Measurements from ENCODE around the gene NCOA1. TPM values are rescaled to one million over a fixed set of nuclear protein-coding genes. Genes with fewer than 3 reads are reported as not detected.

NCOA1 gene
- total RNA-seq, 1 donor from 2014 or later: 75.1 TPM

DNA sequence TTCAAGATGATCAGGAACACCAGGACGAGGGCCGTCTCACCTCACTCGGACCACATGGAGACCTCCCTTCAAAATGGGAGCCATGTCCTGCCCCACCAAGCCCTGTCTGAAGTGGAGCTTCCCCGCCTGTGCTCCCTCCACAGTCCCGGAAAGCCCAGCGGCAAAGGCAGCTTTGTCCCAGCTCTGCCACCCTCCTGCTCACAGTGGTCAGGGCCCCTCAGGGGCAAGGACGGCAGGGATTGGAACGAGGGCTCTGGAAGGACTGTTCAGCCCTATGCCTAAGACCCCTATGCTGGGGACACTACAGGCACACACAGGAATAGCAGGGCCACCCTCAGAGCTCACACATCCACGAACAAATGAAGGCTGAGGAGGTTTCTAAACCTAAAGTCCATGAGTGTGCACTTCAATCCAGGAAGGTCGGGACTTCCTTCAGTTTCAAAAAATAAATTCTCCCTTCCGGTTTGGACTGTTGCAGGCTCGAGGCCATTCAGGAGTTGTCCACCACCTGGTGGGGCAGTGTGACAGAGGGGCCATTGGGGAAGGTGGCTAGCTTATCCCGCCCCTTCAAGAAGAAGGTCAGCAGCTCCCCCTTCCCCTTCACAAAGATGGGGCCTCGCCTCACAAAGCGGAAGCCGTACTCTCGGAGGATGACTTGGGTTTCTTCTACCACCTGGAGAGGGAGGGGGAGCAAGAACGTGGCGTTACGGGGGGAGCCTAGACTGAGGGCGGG, 328.6 kb downstream of the NCOA1 start:
- Mint-ChIP-seq H3K4me3 (ENCODE audit: unreplicated experiment) (no peak overlapping the region), H3K36me3 (ENCODE audit: unreplicated experiment) (peaks cover 7% of the 10 kb centered on the region), H3K27me3 (ENCODE audit: unreplicated experiment) (peaks cover 4% of the 10 kb centered on the region), H3K27ac (ENCODE audit: unreplicated experiment) (no peak overlapping the region), H3K9me3 (ENCODE audit: unreplicated experiment) (peaks cover 4% of the 10 kb centered on the region), H3K4me1 (ENCODE audit: low read depth, unreplicated experiment) (peaks cover 10% of the 10 kb centered on the region)
- TF ChIP-seq, protein P1, sequence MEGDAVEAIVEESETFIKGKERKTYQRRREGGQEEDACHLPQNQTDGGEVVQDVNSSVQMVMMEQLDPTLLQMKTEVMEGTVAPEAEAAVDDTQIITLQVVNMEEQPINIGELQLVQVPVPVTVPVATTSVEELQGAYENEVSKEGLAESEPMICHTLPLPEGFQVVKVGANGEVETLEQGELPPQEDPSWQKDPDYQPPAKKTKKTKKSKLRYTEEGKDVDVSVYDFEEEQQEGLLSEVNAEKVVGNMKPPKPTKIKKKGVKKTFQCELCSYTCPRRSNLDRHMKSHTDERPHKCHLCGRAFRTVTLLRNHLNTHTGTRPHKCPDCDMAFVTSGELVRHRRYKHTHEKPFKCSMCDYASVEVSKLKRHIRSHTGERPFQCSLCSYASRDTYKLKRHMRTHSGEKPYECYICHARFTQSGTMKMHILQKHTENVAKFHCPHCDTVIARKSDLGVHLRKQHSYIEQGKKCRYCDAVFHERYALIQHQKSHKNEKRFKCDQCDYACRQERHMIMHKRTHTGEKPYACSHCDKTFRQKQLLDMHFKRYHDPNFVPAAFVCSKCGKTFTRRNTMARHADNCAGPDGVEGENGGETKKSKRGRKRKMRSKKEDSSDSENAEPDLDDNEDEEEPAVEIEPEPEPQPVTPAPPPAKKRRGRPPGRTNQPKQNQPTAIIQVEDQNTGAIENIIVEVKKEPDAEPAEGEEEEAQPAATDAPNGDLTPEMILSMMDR (IDR thresholded peaks at IDR 0.05; ENCODE audit: partially characterized antibody, unreplicated experiment): no peak
- DNase-seq: no peak

DNA sequence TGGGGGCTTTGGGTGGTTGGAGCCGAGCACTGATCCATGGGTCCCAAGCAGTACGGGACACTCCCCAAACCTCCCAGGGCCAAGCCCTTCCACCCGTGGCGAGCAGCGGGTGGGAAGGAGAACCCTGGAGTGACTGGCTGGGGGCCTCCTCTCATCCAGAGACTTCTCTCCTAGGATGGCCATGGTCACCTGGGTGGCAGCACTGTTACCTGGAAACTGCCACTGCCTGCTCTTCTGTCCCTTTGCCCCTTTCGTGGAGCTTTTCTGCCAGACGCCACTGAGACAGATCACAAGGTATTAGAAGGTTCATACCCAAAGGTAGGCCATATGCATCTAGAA, 329.1 kb downstream of the NCOA1 start:
- Mint-ChIP-seq H3K9me3 (ENCODE audit: unreplicated experiment) (peaks cover 4% of the 10 kb centered on the region), H3K36me3 (ENCODE audit: unreplicated experiment) (peaks cover 7% of the 10 kb centered on the region), H3K4me1 (ENCODE audit: low read depth, unreplicated experiment) (peaks cover 10% of the 10 kb centered on the region), H3K27me3 (ENCODE audit: unreplicated experiment) (peaks cover 4% of the 10 kb centered on the region), H3K4me3 (ENCODE audit: unreplicated experiment) (no peak overlapping the region), H3K27ac (ENCODE audit: unreplicated experiment) (no peak overlapping the region)
- DNase-seq: no peak
- TF ChIP-seq, protein P1 (IDR thresholded peaks at IDR 0.05; ENCODE audit: partially characterized antibody, unreplicated experiment): no peak

Other genes with a start within 250 kb of the NCOA1 start
- gene ITSN2, start 130.7 kb upstream of the NCOA1 start, total RNA-seq (ENCODE audit: unreplicated experiment): 6.4 TPM